CD4-positive, alpha-beta T cell treated with Interleukin-12 subunit alpha and Interleukin-12 subunit beta, for 1 hour (primary cell): ENCODE data around the gene FRS3.
"Not testable (repeated sequence)": the region's sequence is repeated elsewhere in the genome, so short reads cannot be mapped to it uniquely, and the experiment has no call there.

ENCODE experiments used
- DNase-seq: peaks from one replicate; pipeline ENCODE4 v3.0.0-alpha.2; 2020

Gene FRS3, protein sequence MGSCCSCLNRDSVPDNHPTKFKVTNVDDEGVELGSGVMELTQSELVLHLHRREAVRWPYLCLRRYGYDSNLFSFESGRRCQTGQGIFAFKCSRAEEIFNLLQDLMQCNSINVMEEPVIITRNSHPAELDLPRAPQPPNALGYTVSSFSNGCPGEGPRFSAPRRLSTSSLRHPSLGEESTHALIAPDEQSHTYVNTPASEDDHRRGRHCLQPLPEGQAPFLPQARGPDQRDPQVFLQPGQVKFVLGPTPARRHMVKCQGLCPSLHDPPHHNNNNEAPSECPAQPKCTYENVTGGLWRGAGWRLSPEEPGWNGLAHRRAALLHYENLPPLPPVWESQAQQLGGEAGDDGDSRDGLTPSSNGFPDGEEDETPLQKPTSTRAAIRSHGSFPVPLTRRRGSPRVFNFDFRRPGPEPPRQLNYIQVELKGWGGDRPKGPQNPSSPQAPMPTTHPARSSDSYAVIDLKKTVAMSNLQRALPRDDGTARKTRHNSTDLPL

DNA sequence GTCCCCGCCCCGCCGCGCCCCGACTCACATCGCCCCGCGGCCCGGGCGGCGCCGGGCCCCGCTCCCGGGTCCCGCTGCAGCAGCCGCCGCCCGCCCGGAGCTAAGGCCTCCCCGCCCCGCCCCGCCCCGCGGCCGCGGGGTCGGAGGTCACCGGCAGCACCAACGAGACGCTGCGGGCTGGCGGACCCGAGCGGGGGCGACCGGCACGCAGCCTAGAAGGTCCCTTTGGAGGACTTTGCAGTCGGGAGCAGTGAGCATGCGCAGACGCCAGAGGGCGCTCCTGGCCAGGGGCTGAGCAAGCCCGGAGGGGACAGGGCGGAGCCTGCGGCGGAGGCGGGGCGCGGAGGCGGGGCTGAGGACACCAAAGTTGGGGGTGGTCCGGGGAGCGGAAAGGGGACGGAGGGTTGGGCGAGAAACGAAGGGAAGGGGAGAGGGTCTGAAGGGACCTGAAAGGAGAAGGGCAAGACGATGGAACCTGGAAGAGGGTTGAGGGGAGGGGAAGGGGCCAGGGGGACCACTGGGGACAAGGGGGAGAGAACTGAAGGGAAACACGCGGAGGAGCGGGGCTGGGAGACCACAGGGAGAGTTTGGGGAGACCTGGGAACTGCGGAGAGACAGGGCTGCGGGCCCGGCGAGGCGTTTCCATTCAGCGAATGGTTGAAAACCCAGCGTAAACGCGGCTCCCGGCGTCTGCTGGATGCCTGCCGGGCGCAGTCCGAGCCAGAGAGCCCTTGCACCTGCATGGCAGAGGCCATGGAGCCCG lies at the start of gene FRS3:
FRS3 (minus strand) TSS at position 113 of the 763 bp plus-strand sequence. CDS start 2,913 bp downstream, outside the sequence.
- peak; percentile 99 for DNase-seq

DNA sequence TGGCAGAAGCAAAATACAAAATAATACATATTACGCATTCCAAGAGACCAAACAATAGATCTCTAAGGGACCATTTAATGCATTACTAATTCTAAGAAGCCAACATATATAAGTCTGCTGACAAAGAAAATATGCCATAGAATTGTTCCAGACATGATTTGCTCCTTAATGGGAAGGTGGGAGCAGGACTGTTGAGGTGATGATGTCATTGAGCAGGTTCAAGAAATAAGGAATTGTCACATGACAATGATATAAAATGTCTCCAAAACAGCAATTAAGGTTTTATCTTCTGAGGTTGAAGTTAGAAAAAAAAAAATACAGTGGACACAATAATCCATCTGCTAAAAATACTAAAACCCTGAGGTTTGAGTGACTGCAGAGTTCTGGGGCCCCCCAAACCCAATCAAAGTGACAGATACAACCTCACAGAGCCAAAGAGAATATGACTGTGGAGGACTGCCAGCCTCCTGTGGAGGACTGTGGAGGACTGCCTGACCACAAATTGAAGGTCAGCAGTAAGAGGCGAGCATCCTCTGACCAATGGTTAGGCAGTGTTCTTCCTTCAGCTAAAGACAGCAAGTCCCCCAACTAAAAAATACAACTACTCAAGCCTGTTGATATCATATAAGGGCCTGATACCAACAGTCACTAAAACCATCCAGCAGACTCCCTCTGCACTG lies 46.8 kb upstream of the FRS3 start:
- no peak for DNase-seq

DNA sequence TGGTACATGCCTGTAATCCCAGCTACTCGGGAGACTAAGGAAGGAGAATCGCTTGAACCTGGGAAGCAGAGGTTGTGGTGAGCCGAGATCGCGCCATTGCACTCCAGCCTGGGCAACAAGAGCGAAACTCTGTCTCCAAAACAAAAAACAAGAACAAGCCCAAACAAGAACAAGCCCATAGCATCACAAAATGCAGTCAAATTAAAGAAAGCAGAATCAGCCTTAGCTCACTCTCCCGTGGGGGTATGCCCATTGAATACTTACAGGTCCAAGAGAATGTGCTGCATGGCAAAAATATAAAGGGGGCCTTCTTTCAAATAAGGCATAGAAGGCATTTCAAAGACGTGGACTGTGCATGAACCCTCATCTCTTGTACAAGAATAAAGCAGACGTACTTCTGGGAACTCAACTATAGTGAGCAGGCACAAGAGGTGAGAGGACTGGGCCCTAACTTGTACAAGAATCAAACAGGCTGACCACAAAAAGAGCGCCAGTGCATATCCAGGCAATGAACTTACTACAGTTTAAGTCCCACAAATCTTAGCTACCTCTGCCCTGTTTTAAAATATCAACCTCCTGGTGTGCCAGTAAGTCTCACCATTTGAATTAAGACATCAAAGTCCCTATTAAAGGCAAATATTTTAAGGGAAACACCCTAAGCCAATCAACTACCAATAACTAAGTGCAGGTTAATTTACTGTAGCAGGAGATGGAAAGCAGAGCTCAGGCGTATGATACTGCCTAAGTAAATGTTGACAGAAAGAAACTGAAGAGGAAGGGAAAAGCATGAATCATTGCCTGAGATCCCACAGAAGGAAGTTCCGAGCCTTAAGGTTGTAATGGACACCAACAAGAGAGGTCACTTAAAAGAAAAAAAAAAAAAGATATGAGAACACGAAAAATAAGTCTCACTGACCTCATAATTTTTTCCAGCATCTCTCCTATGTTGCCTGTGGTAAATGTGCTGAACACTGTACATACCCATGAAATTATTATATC lies 45.2 kb upstream of the FRS3 start:
- no peak for DNase-seq

DNA sequence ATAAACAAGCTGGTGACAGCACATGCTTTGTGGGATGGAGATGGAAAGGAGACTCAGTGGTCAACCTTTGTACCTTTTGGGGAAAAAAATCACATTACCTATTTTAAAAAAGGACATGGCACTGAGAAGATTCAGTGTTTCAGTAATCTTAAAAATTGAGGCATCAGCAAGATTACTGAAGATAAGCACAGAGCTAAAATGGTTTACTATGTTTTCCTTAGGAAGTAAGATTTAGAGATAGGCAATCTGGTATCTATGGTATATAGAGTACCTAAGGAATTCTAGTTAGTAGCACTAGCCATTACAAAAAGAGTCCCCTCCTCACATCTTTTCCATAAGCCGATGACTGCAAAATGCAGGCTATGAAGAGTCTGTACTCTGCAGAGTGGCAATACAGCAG lies 43.5 kb upstream of the FRS3 start:
- no peak for DNase-seq

DNA sequence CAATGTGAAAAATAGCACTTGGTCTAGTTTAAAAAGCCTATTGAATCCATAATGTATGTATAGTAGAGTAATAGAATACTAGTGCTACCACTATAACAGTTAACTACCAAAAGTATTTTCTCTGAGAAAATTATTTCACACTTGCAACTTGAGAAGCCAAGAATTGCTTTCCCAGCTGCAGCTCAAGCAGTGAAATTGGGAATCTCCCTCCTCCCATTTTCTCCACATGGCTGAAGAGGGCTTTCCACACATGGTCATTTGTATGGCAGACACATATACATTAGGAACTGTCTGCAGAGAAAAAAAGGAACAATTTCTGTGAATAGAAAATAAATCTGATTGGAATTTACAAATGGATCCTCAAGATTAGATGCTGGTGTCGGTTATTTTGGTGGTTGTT lies 42.3 kb upstream of the FRS3 start:
- DNase-seq: no peak

DNA sequence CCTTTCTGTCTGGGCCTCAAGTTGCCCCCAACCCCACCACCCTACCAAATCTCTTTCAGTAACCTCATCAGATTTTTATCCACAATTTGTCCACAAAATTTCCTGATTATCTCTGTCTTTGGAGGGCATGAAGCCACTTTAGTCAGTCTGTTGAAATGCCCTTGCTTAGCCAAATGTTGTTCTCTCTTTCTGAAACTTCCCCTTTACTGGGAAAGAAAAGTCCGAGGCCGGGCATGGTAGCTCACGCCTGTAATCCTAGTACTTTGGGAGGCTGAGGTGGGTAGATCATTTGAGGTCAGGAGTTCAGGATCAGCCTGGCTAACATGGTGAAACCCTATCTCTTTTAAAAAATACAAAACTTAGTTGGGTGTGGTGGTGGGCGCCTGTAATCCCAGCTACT lies 41.6 kb upstream of the FRS3 start:
- DNase-seq: no peak

DNA sequence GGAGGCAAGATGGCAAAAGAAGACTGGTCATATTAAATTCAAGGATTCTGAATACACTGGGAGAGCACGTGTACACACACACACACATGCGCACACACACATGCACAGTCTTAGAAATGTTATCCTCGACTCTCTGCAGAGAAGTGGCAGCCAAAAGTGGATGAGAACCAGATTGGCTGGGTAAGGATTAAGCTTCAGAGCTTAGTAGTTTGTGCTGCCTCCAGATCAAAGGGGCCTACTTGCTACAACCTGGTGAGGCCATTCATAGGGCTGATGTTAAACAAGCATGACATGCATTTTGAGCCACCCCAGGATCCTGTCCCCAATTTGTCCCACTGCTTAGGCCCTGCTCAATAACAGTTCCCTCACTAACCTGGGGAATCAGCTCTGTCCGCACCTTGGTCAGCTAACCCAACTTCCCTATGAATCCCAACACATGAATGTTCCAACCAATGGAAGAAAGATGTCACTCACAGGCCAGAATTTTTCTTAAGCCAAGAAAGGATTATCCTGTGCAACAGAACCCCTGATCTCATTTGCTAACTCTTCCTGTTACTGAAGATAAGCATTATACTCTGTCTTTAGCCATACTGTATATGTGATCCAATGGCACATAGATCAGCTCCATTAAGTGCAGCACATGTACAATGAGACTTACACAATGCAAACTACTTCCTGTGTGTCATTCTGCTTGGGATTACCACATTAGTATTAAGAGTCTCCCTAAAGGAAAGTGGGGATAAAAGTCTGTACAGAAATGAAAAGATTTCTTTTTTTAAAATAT lies 38.8 kb upstream of the FRS3 start:
- no peak for DNase-seq

DNA sequence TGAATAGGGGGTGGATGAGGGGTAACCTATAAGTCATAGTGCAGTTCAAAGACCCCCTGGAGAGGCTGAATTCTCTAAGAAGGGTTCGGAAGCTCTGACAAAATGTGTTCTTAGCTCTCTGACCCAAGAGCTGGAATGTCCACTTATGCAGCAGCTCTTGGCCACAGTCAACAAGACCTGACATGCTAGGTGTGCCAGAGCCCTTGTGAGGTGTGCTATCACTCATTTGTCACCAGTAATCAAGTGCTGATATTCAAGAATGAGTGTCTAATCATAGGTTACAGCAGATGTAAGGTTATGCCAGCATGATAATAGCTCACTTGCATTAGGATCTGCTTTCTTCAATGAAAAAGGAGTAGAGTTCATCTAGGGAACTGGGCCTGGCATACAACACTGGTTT lies 35.9 kb upstream of the FRS3 start:
- no peak for DNase-seq

DNA sequence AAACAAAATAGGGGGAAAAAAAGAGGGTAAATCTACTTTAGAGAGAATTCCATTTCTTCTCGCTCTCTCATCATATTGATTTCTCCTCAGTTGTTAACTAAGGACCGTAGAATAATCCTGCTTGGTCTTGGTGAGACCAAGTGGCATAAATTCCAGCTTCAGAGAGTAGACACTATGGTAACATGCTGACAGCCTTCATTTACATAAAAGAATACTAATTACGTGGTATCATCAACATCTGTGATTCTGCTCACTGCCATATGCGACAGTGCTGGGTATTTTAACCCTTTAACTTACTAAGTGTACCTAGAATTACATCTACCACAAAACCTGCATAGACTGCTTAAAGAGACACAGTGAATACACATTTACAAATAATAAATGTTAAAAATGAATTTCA lies 34.9 kb upstream of the FRS3 start:
- no peak for DNase-seq

DNA sequence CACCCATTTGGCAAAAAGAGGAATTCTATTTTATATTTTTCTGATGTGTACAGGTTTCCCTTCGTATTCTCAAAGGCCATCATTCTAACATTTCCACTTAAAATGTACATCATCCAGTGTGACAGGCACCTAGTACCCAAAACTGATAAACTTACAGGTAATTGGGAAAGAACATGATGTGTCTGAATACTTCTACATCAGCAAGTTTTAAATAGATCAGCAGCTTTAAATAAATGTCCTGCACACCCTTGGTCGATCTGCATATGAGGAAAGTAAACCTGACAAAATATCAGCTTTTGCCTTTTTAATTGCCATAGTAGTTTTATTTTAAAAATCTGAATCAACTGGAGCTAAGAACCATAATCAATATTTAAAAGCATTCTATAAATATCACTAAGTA lies 34.3 kb upstream of the FRS3 start:
- DNase-seq: no peak

DNA sequence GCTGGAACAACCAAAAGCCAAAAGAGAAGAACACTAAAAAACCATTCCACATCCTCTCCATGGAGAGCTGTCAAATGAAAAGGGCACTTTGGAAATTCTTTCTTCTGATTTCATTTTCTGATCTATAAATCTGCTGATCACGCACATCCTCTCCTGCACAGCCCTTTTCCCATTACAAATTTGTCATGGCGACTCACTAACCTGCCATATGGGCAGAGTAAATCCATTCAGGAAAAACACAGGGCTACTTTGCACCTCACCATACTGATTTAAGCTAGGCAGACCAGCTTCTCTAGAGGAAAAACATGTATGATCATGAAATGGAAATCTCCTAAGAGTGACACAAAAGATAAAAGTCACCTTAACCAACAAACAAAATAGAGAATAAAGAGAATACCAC lies 33.8 kb upstream of the FRS3 start:
- no peak for DNase-seq

DNA sequence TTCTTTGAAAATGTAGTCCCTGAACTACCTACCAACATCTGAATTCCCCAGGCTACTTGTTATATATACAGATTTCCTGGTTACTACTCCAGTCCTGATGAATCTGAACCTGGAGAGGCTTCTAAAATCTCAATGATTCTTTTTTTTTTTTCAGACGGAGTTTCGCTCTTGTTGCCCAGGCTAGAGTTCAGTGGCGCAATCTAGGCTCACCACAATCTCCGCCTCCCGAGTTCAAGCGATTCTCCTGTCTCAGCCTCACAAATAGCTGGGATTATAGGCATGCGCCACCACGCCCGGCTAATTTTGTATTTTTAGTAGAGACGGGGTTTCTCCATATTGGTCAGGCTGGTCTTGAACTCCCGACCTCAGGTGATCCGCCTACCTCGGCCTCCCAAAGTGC lies 32.2 kb upstream of the FRS3 start:
- DNase-seq: not testable (repeated sequence)

DNA sequence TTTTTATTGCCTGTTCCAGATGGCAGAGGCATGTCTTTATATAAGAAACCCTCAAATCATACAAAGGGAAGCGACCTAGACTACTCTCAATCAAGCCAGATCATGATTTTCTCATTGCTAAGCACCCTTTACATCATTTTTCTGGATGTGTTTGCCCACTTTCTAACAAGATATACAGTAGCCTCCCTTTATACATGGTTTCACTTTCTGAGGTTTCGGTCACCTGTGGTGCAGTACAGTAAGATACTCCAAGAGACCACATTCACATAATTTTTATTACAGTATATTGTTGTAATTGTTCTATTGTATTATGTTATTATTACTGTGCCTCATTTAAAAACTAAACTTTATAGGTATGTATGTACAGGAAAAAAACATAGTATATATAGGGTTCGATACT lies 31.4 kb upstream of the FRS3 start:
- no peak for DNase-seq

DNA sequence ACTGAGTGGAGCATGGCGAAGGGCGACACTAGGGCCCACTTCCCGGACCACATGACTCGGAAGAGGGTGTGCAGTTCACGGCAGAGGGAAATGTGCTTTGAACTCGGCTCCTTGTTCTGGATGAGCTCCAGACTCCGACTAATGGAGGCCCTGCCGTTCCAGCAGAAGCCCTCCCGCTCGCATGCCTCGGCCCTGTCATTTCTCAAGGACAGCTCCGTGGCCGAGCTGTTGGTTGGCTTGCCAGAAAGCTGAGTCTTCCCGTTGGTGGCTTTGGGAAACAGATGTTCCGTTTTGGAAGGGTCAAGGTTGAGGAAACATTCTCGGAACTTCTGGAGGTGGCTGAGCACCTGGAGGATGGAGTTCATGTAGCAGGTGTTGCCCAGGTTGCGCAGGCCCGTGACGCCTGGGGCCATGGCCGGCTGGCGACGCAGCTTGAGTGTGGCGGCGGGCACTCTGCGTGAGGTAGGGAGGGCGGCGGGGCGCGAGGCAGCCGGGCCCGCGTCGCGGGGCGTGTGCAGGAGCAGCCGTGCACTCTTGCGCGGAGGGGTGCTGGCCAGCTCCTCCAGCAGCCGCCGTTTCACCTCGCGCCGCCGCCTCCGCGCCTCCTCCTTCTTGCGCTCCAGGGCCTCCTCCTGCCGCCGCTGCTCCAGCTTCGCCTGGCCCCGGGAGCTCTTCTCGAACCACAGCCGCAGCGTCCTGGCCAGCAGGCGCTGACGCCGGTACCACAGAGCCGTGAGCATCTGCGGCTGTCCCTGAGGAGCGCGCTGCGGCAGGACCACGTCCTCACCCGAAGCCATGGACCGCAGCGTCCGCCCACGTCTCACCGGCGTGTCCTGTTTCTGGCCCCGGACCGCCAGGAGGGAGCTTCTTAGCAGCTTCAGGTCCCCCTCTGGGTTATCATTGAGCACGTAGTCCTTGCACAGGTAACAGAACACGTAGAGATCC lies 26.4 kb upstream of the FRS3 start:
- no peak for DNase-seq

DNA sequence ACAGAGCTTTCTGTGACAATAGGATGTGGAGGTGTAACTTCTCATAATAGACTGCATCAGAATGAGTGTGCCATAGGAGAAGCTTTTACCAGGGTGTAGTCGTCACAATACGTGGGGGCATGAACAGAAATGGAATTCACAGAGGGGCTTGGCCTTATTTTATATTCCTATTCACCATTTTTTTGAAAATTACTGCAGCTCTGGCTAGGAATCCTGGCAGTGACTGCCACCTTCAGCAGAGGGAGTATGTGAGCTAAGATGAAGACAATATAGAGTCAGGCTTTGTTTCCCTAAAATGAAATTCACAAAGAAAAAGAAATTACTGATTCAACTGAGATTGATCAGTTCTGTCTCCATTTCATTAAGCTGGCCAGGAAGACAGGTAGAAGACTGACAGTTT lies 21.7 kb upstream of the FRS3 start:
- no peak for DNase-seq

DNA sequence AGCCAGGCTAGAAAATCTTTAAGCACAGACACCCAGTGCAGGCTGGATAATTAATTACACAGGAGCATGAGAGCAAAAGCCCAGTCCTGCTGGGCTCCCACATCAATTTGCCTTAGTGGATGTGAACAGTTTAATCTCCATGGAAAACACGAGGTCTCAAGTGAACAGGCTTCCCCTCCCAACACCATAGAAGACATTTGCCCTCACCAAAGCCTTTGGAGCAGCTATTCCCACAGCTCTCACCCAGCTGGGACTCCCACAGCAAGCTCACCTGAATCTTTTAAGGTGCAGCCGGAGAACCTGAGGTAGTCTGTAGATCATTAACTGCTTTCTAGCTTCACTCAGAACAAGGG lies 19.8 kb upstream of the FRS3 start:
- DNase-seq: no peak

DNA sequence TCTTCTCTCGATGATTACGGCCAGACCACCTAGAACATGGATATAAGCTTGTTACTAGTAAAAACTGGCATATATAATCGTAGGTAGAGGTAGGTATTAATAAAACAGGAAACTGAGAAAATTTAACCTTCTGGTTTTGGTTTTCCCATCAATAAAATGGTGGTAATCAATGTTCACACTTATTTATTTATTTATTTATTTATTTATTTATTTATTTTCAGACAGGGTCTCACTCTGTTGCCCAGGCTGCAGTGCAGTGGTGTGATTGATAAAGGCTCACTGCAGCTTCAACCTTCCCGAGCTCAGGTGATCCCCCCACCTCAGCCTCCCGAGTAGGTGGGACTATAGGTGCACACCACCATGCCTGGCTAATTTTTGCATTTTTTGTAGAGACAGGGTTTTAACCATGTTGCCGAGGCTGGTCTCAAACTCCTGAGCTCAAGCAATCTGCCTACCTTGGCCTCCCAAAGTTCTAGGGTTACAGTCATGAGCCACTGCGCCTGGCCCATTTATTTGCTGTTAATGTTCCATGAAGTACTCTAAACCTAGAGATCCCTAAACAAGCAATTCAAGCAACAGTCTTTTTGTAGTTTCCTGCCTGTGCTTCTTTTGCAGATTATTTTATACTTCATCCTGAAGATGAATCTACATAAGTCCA lies 19.3 kb upstream of the FRS3 start:
- DNase-seq: no peak

DNA sequence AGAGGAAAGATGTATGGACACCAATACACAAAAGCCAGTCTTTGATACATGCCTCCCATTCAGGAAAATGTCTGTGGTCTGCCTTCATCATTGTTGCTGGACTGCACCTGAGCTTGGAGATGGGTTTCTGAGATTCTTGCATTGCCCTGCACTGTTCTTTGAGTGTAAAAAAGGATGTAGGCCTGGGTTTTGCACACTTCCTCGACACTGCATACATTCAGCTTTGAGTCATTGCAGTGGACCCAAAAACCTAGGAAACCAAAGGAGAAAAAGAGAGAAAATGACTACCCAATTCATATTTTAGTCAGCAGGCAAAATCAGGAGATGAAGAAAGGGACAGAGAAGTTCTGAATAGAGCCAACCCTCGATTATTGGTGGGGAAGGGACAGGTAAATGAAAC lies 16.8 kb upstream of the FRS3 start:
- no peak for DNase-seq

DNA sequence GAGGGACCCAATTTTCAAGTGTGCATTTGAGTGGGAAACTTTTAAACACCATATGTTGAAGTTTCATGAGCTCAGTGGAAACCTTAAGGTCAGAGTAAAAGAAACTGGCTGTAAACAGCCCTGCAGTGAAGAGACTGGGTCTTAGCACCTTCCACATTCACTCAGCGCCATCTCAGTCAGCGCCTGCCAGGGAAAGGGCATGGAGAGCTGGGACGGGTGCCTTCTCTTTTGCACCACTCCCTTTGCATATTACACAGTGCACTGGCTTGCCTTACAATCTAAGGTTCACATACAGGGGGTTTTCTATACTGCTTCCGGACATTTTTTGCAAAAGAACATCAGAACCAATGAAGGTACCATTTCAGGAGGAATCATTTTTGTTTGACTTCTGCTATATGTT lies 12.3 kb upstream of the FRS3 start:
- no peak for DNase-seq

DNA sequence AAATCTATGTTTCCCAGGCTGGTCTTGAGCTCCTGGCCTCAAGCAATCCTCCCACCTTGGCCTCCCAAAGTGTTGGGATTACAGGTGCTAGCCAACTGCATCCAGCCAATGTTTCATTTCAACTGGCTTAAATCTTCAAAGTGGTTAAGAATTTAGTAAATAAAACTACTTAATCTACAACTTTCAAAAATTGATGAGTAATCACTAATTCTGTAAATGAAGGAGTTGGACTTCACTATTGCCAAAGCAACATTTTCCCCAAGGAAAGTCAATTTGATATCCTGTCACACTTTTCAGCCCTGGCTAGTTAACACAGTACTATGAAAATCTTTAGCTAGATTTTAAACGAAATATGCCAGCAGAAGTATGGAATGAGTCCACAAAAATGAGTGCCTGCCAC lies 11.6 kb upstream of the FRS3 start:
- no peak for DNase-seq
